ENCODE data around the gene CDK15. TPM values are rescaled to one million over a fixed set of nuclear protein-coding genes. Genes with fewer than 3 reads are reported as not detected.
"Not testable (repeated sequence)": the region's sequence is repeated elsewhere in the genome, so short reads cannot be mapped to it uniquely, and the experiment has no call there.

CDK15 gene
- total and polyA plus RNA-seq, 9 of the 15 experiments (the other 6 are each of a cell fraction or from before 2014, with no cell fraction given) = not detected

- DNase-seq (ENCODE audit: extremely low read depth in 1 of 4, low spot score in 3 of 4); H2AFZ ChIP-seq (ENCODE audit: low read depth, low read length); H3K79me2 ChIP-seq (ENCODE audit: control insufficient read depth, insufficient read depth, low read length); H3K9ac ChIP-seq (ENCODE audit: insufficient read depth in 1 of 2, low read depth in 2 of 2, low read length in 2 of 2); H3K4me2 ChIP-seq (ENCODE audit: insufficient read depth, low read length); CTCF ChIA-PET (ENCODE audit: low intra/inter-chr PET ratio); H4K20me1 ChIP-seq (replicated peaks; ENCODE audit: control insufficient read depth, insufficient read depth, low read length); H3K4me1 ChIP-seq (replicated peaks in 1 of 2; ENCODE audit: control insufficient read depth in 2 of 2, insufficient read depth in 2 of 2, low read length in 2 of 2); H3K4me3 ChIP-seq; H3K9me1 ChIP-seq (ENCODE audit: control insufficient read depth, insufficient read depth, low read length); H3K36me3 ChIP-seq (ENCODE audit: control insufficient read depth, insufficient read depth, low read length); H3K9me3 ChIP-seq (replicated peaks; ENCODE audit: control insufficient read depth, insufficient read depth, low read depth, low read length); in situ Hi-C loops (cut with MboI); H3K27ac ChIP-seq (ENCODE audit: extremely low read depth, low read depth, low read length); intact Hi-C loops (cut with micrococcal nuclease); ATAC-seq; BruUV-seq (replicated peaks); FAIRE-seq; H3K27me3 ChIP-seq (ENCODE audit: control insufficient read depth in 2 of 2, insufficient read depth in 2 of 2, low read length in 2 of 2); TF ChIP-seq PBX2 (CRISPR knock-in tag; IDR thresholded peaks at IDR 0.05; ENCODE audit: low read depth): not testable (repeated sequence)
- TF ChIP-seq ZNF384 (IDR thresholded peaks at IDR 0.05; ENCODE audit: low read depth, low read length) (0 out of 2 replicates have a peak, but pooled peaks have one; percentile 9), PBX2 (tag; conservative IDR thresholded peaks at IDR 0.05; ENCODE audit: low read depth) (peak; percentile 61), MEIS2 (IDR thresholded peaks at IDR 0.05; ENCODE audit: partially characterized antibody) (peak; percentile 61)
- TF ChIP-seq, protein P1, sequence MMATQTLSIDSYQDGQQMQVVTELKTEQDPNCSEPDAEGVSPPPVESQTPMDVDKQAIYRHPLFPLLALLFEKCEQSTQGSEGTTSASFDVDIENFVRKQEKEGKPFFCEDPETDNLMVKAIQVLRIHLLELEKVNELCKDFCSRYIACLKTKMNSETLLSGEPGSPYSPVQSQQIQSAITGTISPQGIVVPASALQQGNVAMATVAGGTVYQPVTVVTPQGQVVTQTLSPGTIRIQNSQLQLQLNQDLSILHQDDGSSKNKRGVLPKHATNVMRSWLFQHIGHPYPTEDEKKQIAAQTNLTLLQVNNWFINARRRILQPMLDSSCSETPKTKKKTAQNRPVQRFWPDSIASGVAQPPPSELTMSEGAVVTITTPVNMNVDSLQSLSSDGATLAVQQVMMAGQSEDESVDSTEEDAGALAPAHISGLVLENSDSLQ (IDR thresholded peaks at IDR 0.05) = peak; percentile 20; the same call in 1 of the 2 replicates
- POLR2A ChIA-PET = interaction anchor here (0.5 kb wide), 1 partner anchor 330 kb away, joined by 3 read pairs; no protein-coding TSS in a partner anchor
- 60% methylated on average over 2 of the region's 7 CpGs for WGBS (ENCODE audit: insufficient coverage, low coverage, missing lambda C conversion rate)
Measured at GRCh38 chr2:201810604-201811003, 4.3 kb downstream of the CDK15 start.

All from K562 (cell line).